Measurements from ENCODE around the gene TMEM37.
"Not testable (repeated sequence)": the region's sequence is repeated elsewhere in the genome, so short reads cannot be mapped to it uniquely, and the experiment has no call there.

The TMEM37 gene, protein sequence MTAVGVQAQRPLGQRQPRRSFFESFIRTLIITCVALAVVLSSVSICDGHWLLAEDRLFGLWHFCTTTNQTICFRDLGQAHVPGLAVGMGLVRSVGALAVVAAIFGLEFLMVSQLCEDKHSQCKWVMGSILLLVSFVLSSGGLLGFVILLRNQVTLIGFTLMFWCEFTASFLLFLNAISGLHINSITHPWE

DNA sequence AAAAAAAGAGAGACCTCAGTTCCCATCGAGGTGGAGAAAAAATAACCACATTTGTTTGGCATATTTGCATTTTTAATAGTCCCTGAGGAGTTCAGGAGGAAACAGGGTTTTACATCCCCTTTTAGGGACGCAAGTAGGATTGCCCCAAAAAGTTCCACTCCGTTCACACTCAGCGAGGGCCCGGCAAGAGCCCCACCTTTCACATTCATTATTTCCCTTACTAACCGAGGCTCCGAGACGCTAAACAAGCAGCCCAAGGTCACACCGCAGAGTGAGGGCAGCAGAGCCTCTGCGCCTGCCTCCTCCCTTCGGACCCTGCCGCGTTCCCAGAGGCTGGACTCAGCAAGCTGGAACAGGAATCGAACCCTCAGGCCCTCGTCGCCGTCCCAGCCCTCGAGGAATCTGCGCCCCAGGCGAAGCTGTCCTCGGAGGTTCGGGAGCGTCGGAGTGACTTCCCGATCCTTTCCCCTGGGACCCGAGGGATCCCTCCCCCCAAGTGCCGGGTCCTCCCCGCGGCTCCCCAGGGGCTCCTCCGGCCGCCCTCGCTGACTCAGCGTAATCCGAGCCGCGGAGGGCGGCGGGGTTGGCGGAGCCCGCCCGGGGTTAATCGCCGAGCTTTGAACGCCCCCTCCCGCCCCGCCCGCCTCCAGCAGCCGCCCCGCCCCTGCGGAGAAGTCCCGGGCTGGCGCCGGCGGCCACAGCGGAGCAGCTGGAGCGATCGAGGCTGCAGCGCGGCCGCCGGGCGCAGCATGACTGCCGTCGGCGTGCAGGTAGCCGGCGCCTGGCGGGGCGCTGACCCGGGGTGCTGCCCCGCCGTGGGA, at the start of gene TMEM37:
TSS of gene TMEM37 (plus strand) at position 700 of the 821 bp plus-strand sequence. CDS start at position 750, 50 bp downstream.
- peak; percentile 47 for DNase-seq (ENCODE audit: low spot score)

DNA sequence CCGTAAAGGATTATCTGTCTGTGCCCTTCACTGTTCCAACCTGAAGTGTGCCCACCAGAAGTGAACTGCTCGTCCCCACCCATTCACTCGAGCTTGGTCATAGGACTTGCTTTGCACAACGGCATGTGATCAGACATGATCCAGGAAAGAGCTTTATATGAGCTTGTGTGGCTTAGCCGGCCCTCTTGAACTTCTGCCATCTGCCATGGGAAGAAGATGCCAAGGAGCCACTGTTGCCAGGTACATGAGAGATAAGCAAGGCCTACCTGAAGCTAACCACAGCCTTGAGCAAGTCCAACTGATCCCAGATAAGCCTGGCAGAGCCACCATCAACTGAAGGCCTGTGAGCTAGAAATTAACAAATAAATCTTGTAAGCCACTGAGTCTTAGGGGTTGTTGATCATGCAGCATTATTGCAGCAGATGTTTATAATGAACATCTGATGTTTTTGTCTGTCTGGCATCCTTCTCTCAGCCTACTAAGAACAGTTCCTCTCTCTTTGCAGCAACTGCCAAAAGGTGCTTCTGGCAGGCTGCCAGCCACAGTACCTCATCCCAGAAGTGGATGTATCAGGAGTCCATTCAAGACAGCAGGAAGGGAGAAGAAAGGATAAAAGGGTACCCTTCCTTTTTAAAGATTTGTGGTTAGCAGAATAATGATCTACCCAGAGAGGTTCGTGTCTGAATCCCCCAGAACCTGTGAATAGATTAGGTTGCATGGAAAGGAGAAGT, 48.1 kb upstream of the TMEM37 start:
- no peak for DNase-seq (ENCODE audit: low spot score)

DNA sequence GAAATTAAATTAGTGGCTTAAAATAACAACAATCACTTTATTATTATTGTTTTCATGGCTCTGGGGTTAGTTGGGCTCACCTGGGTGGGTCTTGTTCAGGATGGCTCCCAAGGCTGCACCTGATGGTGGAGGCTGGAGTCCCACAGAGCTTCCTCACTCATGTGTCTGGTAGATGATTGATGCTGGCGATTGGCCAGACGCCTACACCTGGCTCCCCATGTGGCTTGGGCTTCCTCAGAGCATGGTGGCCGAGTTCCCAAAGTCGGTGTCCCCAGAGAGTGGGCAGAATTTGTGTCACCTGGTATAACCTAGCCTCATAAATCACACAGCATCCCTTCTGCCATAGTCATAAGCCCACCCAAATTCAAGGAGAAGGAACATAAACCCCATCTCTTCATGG, 46.7 kb upstream of the TMEM37 start:
- no peak for DNase-seq (ENCODE audit: low spot score)

DNA sequence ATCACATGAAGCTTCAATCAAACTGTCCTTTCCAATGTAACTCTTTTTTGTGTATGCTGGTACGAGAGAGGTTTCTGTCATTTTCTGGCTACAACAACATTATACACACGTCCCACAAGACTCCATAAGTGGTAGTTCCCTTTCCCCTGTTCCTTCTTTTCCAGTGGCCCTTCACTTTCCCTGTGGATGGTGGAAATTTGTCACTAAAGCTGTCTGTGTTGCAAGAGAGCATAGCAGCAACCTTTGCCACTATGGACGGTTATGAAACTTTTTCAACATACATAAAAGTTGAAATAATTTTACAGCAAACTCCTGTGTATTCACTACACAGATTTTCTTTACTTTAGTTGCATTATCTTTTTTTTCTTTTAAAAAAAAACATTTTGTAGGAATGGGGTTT, 46.2 kb upstream of the TMEM37 start:
- DNase-seq (ENCODE audit: low spot score), result no peak

DNA sequence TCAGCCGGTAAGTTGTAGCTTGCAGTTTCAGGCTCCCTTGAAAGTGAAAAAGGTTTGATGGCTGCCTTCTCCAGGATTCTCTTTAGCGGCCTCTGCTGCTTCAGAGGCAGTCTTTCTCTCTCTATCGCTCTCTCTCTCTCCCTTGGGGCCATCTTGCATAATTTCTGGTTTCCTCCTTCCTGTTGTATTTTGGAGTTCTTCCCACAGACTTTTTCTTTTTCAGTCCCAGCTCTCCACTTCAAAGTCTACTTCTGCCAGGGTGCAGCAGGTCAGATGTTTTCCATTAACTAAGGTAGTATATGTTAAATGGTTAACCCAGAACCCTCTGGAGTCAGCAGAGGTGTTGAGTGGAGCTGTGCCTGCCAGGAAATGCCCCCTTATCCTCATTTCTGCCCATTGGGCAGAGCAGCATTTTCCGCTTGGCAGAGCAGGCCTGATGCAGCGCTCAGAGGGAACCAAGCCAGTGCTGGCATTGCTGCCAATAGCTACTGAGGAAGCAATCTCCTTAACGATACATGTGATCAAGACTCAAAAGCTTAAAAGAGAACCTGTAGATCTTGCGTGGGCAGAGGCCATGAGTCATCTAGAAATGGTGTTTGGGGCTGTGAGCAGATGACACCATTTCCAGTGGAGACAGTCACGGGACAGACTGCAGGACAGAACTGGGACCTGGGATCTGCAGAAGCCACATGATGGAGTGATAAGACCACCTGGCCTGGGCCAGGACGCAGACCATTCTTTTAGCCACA, 44.1 kb upstream of the TMEM37 start:
- peak; percentile 40 for DNase-seq (ENCODE audit: low spot score)

DNA sequence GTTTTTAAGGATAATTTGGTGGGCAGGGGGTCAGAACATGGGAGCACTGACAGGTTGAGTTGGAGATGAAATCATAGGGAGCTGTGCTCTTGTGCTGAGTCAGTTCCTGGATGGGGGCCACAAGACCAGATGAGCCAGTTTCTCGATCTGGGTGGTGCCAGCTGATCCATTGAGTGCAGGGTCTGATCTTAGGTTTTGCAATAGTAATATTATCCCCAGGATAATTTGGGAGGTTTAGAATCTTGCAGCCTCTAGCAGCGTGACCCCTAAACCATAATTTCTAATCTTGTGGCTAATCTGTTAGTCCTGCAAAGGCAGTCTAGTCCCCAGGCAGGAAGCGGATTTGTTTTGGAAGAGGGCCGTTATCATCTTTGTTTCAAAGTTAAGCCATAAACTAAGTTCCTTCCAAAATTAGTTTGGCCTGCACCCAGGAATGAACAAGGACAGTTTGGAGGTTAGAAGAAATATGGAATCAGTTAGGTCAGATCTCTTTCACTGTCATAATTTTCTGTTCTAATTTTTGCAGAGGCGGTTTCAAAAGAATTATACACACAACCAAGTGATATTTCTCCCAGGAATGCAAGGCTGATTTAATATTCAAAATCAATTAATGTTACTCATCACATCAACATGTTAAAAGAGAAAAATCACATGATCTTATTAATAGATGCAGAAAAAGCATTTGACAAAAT, 41.9 kb upstream of the TMEM37 start:
- peak; percentile 23 for DNase-seq (ENCODE audit: low spot score)

DNA sequence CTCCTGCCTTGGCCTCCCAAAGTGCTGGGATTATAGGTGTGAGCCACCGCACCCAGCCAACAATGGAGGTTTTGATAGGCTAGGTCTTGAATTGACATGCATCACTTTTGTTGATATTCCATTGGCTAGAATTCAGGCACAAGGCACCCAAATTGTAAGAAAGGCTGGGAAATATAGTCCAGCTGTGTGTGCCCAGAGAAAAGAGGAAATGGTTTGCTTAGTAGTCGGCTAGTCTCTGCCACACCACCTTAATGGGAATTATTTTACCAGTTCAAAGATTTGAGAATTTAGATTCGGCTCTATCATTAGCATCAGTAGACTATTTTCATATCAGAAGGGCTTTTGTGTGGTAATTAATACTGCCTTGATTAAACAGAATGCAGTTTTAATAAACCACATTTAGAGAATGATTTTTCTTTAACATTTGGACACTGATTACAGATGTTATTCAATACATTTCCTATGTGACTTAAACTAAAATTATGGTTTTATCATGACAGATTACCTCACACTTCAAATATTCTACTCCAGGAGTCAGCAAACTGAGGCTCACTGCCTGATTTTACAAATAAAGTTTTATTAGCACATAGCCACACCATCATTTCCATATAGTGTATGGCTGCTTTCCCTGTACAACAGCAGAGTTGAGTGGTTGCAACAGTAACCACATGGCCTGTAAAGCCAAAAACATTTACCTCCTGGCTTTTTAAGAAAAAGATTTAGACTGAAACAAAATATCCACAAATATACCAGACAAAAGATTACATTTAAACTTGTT, 37.5 kb upstream of the TMEM37 start:
- no peak for DNase-seq (ENCODE audit: low spot score)

DNA sequence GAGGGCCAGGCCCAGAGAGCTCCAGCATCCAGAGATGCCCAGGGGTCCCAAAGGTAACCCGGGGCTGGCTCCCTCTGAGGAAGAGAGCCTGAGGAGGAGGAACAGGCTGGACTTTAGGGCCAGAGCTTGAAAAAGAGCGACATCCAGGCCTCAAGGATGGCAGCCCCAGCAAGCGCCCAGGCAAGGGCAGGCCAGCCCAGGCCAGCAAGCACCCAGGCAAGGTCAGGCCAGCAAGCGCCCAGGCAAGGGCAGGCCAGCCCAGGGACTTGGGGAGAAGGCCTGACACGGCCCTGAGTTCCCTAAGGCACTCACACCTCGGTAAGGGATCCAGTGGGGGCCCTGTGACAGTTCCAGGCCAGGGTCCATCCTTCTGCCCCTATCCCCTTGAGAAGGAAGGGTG, 34.5 kb upstream of the TMEM37 start:
- no peak for DNase-seq (ENCODE audit: low spot score)

DNA sequence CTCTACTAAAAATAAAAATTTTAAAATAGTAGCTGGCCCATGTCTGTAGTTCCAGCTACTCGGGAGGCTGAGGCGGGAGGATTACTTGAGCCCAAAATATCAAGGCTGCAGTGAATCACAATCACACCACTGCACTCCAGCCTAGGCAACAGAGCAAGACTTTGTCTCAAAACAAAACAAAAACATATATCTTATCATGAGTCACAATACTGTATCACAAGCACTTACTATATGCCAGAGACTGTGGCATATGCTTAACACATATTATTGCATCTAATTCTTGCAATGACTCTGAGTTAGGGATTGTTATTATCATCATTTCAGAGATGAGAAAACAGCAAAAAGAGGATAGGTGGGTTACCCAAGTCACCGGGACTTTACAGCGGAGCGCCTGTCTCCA, 29.5 kb upstream of the TMEM37 start:
- no peak for DNase-seq (ENCODE audit: low spot score)

DNA sequence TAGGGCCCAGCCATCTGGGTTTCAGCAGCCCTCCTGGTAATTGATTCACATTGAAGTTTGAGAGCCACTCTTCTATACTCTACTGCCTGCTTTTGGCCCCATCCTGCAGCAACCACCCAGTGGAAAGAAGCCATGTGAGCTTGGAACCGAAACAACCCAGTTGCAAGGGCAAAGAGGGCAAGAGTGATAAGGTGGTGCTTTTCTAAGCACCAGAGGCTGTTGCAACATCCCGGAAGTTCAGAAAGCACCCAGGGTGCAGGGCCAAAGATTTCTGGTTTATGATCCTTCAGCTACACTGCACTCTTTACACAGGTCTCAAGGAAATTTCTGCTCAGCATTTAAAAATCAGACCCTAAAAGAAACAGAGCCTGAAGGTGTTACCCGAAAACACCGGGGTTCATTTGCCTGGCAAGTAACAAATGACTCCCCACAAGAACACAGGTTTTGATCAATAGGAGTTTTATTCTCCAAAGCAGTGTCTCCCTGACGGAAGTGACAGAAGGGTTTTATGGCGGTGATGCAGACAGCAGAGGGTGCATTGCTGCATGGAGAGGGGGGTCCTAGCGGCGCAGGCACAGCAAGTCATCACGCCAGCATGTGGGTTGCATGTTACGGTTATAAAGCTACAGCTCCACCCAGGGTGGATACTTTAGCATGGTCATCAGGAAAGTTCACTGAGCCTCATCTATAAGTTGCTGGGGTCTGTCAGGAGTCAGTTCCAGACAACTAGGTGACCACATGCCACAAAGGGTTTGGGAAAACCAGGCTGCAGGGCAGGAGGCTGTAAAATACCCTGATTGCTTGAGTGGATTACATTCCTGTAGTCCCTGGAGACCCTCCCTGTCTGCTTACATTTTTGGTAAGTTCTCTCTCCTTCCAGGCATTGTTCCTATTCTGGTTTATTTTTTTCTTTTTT, 28.8 kb upstream of the TMEM37 start:
- no peak for DNase-seq (ENCODE audit: low spot score)

DNA sequence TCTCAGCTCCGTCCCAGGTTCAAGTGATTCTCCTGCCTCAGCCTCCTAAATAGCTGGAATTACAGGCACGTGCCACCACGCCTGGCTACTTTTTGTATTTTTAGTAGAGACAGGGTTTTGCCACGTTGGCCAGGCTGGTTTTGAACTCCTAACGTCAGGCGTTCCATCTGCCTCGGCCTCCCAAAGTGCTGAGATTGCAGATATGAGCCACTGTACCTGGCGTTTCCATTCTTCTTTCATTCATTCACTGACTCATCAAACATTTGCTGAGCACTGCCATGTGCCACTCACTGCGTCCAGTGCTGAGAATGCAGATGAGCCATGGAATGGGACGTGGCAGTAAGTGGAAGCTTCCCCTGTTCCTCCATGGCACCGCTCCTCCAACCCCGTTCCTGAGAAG, 28.0 kb upstream of the TMEM37 start:
- DNase-seq (ENCODE audit: low spot score), result not testable (repeated sequence)

DNA sequence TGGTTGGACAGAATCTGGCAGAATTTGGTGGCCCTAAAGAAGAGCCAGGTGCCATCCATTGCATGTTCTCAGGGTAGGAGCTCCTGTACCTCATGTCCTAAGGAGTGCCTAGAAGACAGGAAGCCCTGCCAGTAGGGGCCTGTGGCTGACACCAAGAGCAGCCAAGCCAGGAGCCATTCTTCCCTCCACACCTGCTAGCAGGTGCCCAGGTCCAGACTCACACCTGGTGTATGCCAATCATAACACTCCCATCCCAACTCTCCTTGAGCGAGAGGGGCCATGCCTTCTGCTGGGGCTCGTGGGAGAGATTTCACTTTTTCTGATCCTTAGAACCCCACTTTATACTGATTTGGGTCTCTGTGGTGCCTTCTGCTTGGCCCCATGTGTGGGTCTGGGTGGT, 26.5 kb upstream of the TMEM37 start:
- no peak for DNase-seq (ENCODE audit: low spot score)

DNA sequence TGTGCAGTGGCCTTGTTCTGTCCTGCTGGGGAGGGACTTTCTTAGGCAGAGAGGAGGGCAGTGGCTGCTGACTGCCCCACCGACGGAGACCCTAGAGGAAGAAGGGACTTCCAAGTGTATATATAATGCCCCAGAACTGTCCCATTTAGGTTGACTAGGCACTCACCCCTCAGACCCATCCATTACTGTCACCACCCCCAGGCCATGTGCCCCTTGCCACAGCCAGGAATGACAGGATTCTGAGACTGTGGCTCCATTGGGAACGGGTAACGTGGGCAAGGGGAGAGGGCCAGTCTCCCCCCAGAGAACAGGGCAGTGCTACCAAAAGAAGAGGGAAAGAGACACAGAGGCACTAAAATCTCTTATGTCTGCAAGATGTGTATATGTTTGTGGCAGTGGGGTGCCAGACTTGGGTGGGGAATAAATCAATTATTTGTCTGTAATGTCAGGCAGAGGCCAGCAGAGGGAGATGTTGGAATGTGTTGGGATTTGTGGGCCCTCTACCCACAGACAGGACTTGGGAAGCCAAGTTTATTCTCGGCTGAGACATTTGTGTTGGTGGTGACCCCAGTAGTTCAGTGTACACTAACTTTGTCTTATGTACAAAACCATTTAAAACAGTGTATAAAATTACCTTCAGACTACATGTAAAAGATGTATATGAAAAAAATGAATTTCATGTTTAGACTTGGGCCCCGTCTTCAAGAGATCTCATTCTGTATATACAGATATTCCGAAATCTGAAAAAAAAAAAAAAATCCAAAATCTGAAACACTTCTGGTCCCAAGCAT, 24.0 kb upstream of the TMEM37 start:
- DNase-seq (ENCODE audit: low spot score), result peak; percentile 55

DNA sequence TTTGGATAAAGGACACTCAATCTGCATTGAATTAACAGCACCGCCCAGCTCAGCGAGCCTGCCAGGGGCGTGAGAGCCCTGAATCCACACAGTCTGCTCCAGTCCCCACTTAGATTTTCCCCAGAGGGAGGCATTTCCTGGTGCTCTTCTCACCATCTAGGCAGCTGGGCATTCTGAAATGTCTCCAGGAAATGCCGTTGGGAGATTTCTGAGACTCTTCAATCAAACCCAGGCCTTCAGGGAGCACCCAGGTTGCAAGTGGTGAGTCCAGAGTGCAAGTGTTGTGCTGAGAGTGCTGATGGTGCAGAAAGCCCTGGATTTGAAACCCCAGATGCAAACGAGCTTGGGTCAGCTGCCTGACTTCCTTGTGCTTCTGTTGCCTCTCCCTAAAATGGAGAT, 23.4 kb upstream of the TMEM37 start:
- DNase-seq (ENCODE audit: low spot score), result no peak

DNA sequence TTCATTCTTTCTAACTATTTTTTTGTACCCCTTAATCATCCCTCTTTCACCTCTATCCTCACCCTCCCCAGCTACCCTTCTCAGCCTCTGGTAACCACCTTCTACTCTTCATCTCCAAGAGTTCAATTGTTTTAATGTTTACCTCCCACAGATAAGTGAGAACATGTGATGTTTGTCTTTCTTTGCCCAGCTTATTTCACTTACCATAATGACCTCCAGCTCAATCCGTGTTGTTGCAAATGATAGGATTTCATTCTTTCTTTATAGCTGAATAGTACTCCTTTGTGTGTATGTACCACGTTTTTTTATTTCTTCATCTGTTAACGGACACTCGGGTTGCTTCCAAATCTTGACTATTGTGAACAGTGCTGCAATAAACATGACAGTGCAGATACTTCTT, 22.1 kb upstream of the TMEM37 start:
- no peak for DNase-seq (ENCODE audit: low spot score)

DNA sequence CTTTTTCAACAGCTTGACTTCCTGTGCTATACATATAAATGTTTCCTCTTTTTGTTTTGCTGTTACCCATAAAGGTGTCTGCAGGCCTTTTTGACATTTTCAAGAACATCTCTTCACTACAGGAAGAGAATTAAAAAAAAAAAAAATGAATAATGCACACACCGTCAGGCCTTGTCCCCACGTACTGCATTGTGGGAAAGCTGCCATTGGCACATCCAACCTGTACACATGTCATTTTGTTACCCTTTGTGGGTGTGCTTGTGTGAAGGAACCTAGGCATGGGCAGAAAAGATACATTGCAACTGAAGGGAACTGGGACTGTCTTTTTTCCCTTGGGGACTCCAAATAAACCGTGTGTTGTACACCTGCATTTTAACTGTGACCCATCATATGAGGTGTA, 16.8 kb upstream of the TMEM37 start:
- DNase-seq (ENCODE audit: low spot score), result no peak

DNA sequence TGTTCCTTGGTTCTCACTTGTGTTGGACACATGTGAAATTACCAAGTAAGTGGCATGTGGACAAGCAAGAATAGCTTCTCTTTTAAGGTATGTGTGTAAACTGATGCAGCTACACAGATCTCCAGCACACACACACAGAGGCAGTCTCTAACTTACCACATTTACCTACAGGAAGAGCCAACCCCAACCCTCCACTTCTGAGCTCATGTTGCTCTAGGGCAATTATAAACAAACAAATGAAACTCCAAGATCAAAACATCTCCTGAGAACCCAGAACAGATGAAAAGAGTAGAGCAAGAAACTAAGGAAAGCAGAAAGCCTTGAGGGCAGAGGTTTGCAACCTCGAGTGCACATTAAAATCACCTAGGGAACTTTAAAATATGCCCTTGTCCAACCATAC, 16.0 kb upstream of the TMEM37 start:
- DNase-seq (ENCODE audit: low spot score), result no peak

DNA sequence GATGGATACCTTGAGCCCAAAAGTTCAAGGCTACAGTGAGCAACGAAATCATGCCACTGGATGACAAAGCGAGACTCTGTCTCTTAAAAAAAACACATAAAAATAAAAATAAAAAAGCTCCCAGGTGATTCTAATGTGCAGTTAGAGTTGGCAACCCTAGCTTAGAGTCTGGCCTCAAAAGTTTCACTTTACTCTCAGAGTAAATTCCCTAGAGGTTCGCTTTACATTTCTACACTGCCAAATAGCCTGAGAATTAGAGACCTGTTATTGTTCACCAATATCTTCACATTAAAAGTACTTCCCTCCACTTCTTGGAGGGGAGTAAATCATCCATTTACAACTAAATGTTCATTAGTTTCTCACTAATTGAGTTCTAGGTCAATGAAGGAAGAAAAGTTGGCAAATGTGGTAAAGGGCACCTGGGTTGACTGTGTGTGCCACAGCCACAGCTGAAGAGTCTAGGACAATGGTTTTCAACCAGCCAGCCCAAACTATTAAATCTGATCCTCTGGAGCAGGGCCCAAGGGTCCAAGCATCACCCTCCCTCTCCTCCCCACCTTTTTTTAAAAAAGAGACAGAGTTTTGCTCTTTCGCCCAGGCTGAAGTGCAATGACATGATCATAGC, 15.2 kb upstream of the TMEM37 start:
- no peak for DNase-seq (ENCODE audit: low spot score)

DNA sequence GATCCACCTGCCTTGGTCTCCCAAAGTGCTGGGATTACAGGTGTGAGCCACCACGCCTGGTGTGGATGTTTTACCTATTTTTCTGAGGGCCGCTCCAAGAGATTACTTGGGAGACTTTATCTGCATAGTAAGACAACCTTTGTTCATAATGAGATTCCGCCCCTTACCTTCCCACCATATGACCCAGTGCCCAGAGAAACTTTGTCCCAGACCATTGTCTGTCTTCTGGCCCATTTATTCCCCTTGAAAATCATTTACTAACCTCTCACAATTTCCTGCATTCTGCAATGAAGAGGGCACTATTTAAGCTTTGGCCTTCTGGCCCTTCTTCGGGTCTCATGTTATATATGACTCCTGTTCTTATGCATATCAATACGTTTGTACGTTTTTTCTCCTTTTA, 13.7 kb upstream of the TMEM37 start:
- no peak for DNase-seq (ENCODE audit: low spot score)
